IMR-90 (cell line): ENCODE results near the gene RAD51B. TPM values are rescaled to one million over a fixed set of nuclear protein-coding genes. Genes with fewer than 3 reads are reported as not detected.
A peak's percentile ranks its signal among the peaks of the same experiment; 100 is the strongest.

Experiments
- ATAC-seq: fragments of 200-7000 bp; cut with Tn5 transposase; 2 replicates; pipeline ENCODE4 v1.9.1; 2020; ENCODE audit warnings: low read depth, mild to moderate bottlenecking, moderate library complexity
- BruUV-seq: library from RNA; stranded (reverse); fragments of 400-500 nt; replicated peaks from 2 replicates; lab custom pipeline; 2021; lab: Mats Ljungman, UMichigan
- CTCF ChIA-PET: fragments of 300-600 bp; formaldehyde crosslinking; extraction: SDS; loops from one replicate; lab custom pipeline; 2021; ENCODE audit warnings: antibody characterized with exemption; lab: Yijun Ruan, JAX
- POLR2A ChIA-PET: fragments of 300-600 bp; sonication (Branson Sonifier 250); formaldehyde crosslinking; loops from one replicate; lab custom pipeline; 2022; ENCODE audit warnings: antibody characterized with exemption; ENCODE audit not compliant: unreplicated experiment; lab: Charles Lee
- DNase-seq: peaks from one replicate; pipeline ENCODE4 v3.0.0; 2013
- H2AFZ ChIP-seq: replicated peaks from 2 replicates; pipeline ENCODE3; 2013; ENCODE audit warnings: low read length, mild to moderate bottlenecking; ENCODE audit not compliant: poor library complexity
- H2AK5ac ChIP-seq: 2 replicates; pipeline ENCODE4 v1.6.1; 2013; ENCODE audit warnings: low read depth, low read length, inconsistent platforms
- H2AK9ac ChIP-seq: replicated peaks from 2 replicates; pipeline ENCODE3; 2013; ENCODE audit warnings: mild to moderate bottlenecking, low read depth, low read length, moderate library complexity; ENCODE audit not compliant: poor library complexity
- H2BK120ac ChIP-seq: 2 replicates; pipeline ENCODE4 v1.6.1; 2013; ENCODE audit warnings: low read depth, low read length, inconsistent platforms
- H2BK15ac ChIP-seq: 3 replicates; pipeline ENCODE4 v1.6.1; 2013; ENCODE audit warnings: low read depth, low read length, inconsistent platforms
- H2BK20ac ChIP-seq: 2 replicates; pipeline ENCODE4 v1.6.1; 2013; ENCODE audit warnings: low read depth, mild to moderate bottlenecking, inconsistent platforms, low read length, moderate library complexity
- H2BK5ac ChIP-seq: 2 replicates; pipeline ENCODE4 v1.6.1; 2013; ENCODE audit warnings: mild to moderate bottlenecking, low read depth, low read length, inconsistent platforms; ENCODE audit not compliant: poor library complexity, severe bottlenecking
- H3K14ac ChIP-seq: replicated peaks from 2 replicates; pipeline ENCODE4 v1.6.1; 2013; ENCODE audit warnings: low read depth, low read length, inconsistent platforms
- H3K18ac ChIP-seq: 2 replicates; pipeline ENCODE4 v1.6.1; 2013; ENCODE audit warnings: low read depth, low read length, control low read depth
- H3K23ac ChIP-seq: 2 replicates; pipeline ENCODE4 v1.6.1; 2013; ENCODE audit warnings: low read depth, low read length, inconsistent platforms
- H3K27ac ChIP-seq: 2 replicates; pipeline ENCODE4 v1.5.1; 2013; ENCODE audit warnings: mild to moderate bottlenecking, control low read depth, low read length; ENCODE audit not compliant: insufficient read depth
- H3K27me3 ChIP-seq: 2 replicates; pipeline ENCODE4 v1.6.1; 2013; ENCODE audit warnings: low read length; ENCODE audit not compliant: control insufficient read depth, insufficient read depth
- H3K36me3 ChIP-seq: 2 replicates; pipeline ENCODE4 v1.6.1; 2013; ENCODE audit warnings: low read length, mixed read lengths; ENCODE audit not compliant: control insufficient read depth, insufficient read depth
- H3K4ac ChIP-seq: 2 replicates; pipeline ENCODE4 v1.6.1; 2013; ENCODE audit warnings: low read depth, low read length, inconsistent platforms
- H3K4me1 ChIP-seq: 2 replicates; pipeline ENCODE4 v1.6.1; 2013; ENCODE audit warnings: low read length, mixed read lengths; ENCODE audit not compliant: control insufficient read depth, insufficient read depth
- H3K4me2 ChIP-seq: 2 replicates; pipeline ENCODE4 v1.6.1; 2013; ENCODE audit warnings: low read depth, mild to moderate bottlenecking, control low read depth, low read length, moderate library complexity
- H3K4me3 ChIP-seq: 2 replicates; pipeline ENCODE4 v1.5.1; 2013; ENCODE audit warnings: low read depth, mild to moderate bottlenecking, control low read depth, low read length, moderate library complexity; ENCODE audit not compliant: insufficient read depth
- H3K56ac ChIP-seq: 2 replicates; pipeline ENCODE4 v1.6.1; 2013; ENCODE audit warnings: low read length, inconsistent platforms; ENCODE audit not compliant: insufficient read depth; ENCODE audit errors: extremely low read depth
- H3K79me1 ChIP-seq, 2 experiments: 2 replicates each; pipeline ENCODE4 v1.6.1; 2013; ENCODE audit warnings: low read length in 2 of 2, inconsistent platforms in 1 of 2, low read depth in 1 of 2
- H3K9ac ChIP-seq: 2 replicates; pipeline ENCODE4 v1.6.1; 2013; ENCODE audit warnings: low read depth, low read length, control low read depth
- H3K9me1 ChIP-seq: 2 replicates; pipeline ENCODE4 v1.6.1; 2013; ENCODE audit warnings: low read length, inconsistent platforms; ENCODE audit not compliant: insufficient read depth
- H3K9me3 ChIP-seq: 2 replicates; pipeline ENCODE4 v1.6.1; 2013; ENCODE audit warnings: low read length; ENCODE audit not compliant: control insufficient read depth, insufficient read depth
- H4K20me1 ChIP-seq: 2 replicates; pipeline ENCODE4 v1.6.1; 2013; ENCODE audit warnings: low read length, inconsistent platforms; ENCODE audit not compliant: insufficient read depth
- H4K5ac ChIP-seq: 2 replicates; pipeline ENCODE4 v1.6.1; 2013; ENCODE audit warnings: mild to moderate bottlenecking, low read depth, low read length, control low read depth
- H4K8ac ChIP-seq, 2 experiments: 2 replicates each; pipeline ENCODE4 v1.6.1; 2013; ENCODE audit warnings: low read depth in 2 of 2, low read length in 2 of 2, control low read depth in 1 of 2, inconsistent platforms in 1 of 2
- H4K91ac ChIP-seq: 2 replicates; pipeline ENCODE4 v1.6.1; 2013; ENCODE audit warnings: low read depth, low read length, inconsistent platforms; ENCODE audit not compliant: insufficient read depth
- ELK1 ChIP-seq: fragments of 150-350 bp; IDR thresholded peaks from 2 replicates; pipeline ENCODE4 v1.6.1; 2016; ENCODE audit warnings: low read depth, mild to moderate bottlenecking, low read length, moderate library complexity, borderline replicate concordance
- MAFK ChIP-seq: IDR thresholded peaks from 2 replicates; pipeline ENCODE4 v1.6.1; 2012; ENCODE audit warnings: low read depth, low read length, improper control_type of control experiment
- MAZ ChIP-seq: IDR thresholded peaks from 2 replicates; pipeline ENCODE4 v1.6.1; 2012; ENCODE audit warnings: low read depth, mild to moderate bottlenecking, low read length, improper control_type of control experiment, moderate library complexity, borderline replicate concordance
- RCOR1 ChIP-seq: IDR thresholded peaks from 2 replicates; pipeline ENCODE4 v1.6.1; 2012; ENCODE audit warnings: mild to moderate bottlenecking, low read length, improper control_type of control experiment; ENCODE audit not compliant: insufficient replicate concordance
- WGBS, 2 experiments: methylation state at CpG; one replicate each; pipeline versions ENCODE4 v1.1.5 to v1.1.7; 2013; ENCODE audit warnings: missing lambda C conversion rate in 2 of 2; ENCODE audit not compliant: insufficient read length in 1 of 2; ENCODE audit errors: extremely low coverage in 2 of 2; 5-methylcytosine and 5-hydroxymethylcytosine counted together
- dilution Hi-C: fragments of 300-500 bp; cut with HindIII; formaldehyde crosslinking; loops from one replicate; pipeline ENCODE4 v1.14.3; 2018; ENCODE audit warnings: low sequenced_read_pairs; ENCODE audit not compliant: unreplicated experiment
- in situ Hi-C: fragments of 300-500 bp; cut with MboI; formaldehyde crosslinking; loops from 3 replicates; pipeline ENCODE4 v1.14.3; 2019; ENCODE audit warnings: low sequenced_read_pairs, inconsistent platforms, mixed read lengths
- intact Hi-C: fragments of 100-400 bp; cut with micrococcal nuclease; formaldehyde crosslinking; loops from 2 replicates; pipeline ENCODE4 v1.10.0; 2022
- polyA plus RNA-seq, 3 experiments: library from polyadenylated mRNA; depleted of rRNA; stranded (reverse); fragments of >200 nt; gene quantifications; 2 replicates each; pipeline ENCODE4 v1.2.3, GENCODE V29; 2012; ENCODE audit warnings: low replicate concordance in 1 of 3
- total RNA-seq: library from RNA; depleted of rRNA; stranded (reverse); fragments of >200 nt; gene quantifications from 2 replicates; pipeline ENCODE4 v1.2.3, GENCODE V29; 2012

Gene RAD51B
- total and polyA plus RNA-seq, 2 of the 4 experiments (the other 2 are of a cell fraction) = 5.1 to 18.8 TPM

- no peak for TF ChIP-seq RCOR1
Observed at GRCh38 chr14:67941456-67942018, 122.0 kb downstream of the RAD51B start (continued).

- H3K14ac ChIP-seq = peak overlapping the region; percentile 74; the same call in 1 of the 2 replicates
- dilution Hi-C loops (no loop called here), in situ Hi-C loops (no loop called here), intact Hi-C loops (loop anchor here (5.0 to 10.0 kb wide), 5 partner anchors 205 to 723 kb away; no protein-coding TSS in a partner anchor)
- H2AFZ ChIP-seq = no peak overlapping the region
- no peak overlapping the region for H2AK5ac ChIP-seq
- BruUV-seq = no TSS peak
- no peak overlapping the region for H2AK9ac ChIP-seq
- H2BK5ac ChIP-seq = no peak overlapping the region
- H3K4me1 ChIP-seq = peaks cover 17% of the 10 kb centered on the region
- H2BK20ac ChIP-seq = peak overlapping the region; percentile 43
- H3K23ac ChIP-seq = peak overlapping the region; percentile 59; the same call in 1 of the 2 replicates
- no peak overlapping the region for H3K56ac ChIP-seq
- ChIA-PET POLR2A (no interaction called here), CTCF (interaction anchor here (0.8 to 1.2 kb wide), 3 partner anchors 147 to 874 kb away, joined by 3 to 4 read pairs (median 3); no protein-coding TSS in a partner anchor)
- H3K4ac ChIP-seq = peak overlapping the region; percentile 4; the same call in 1 of the 2 replicates
- peak overlapping the region; percentile 59; the same call in 1 of the 2 replicates for H3K27ac ChIP-seq
- no peaks in the 10 kb centered on the region for H3K9me1 ChIP-seq
- no peak overlapping the region for H4K91ac ChIP-seq
- peaks cover 0 to 7% of the 10 kb centered on the region in 2 experiments; a peak in 2 of 4 replicates for H3K79me1 ChIP-seq
- peak overlapping the region; percentile 68 for H4K5ac ChIP-seq
- H3K27me3 ChIP-seq = no peaks in the 10 kb centered on the region
- ATAC-seq (no peak; the same call in 1 of the 2 replicates), DNase-seq (peak; percentile 33)
- H3K4me3 ChIP-seq = no peak overlapping the region; the same call in 1 of the 2 replicates
- no peaks in the 10 kb centered on the region for H4K20me1 ChIP-seq
- H2BK120ac ChIP-seq = peak overlapping the region; percentile 25; the same call in 1 of the 2 replicates
- H3K9ac ChIP-seq = 0 out of 2 replicates have a peak overlapping the region, but pooled peaks have one; percentile 23
- TF ChIP-seq MAFK (peak; percentile 70), MAZ (no peak), ELK1 (no peak)
- WGBS, 2 experiments = 100% methylated on average over 1 of the region's 4 CpGs; no CpG with 5 or more reads in 1 of the 2 experiments
- H3K36me3 ChIP-seq = no peaks in the 10 kb centered on the region
- peak overlapping the region; percentile 93; the same call in 1 of the 2 replicates for H3K4me2 ChIP-seq
- H3K9me3 ChIP-seq = no peaks in the 10 kb centered on the region
- peak overlapping the region; percentile 82 for H3K18ac ChIP-seq
- H4K8ac ChIP-seq = no peak overlapping the region; a peak in 1 of 4 replicates
- H2BK15ac ChIP-seq = 0 out of 3 replicates have a peak overlapping the region, but pooled peaks have one; percentile 8
Observed at GRCh38 chr14:67942080-67942710, 122.6 kb downstream of the RAD51B start.
